A549 (cell line): ENCODE measurements around the gene MYB. TPM values are rescaled to one million over a fixed set of nuclear protein-coding genes. Genes with fewer than 3 reads are reported as not detected.

Experiments
- ATAC-seq, 2 experiments: fragments of 200-7000 bp in 1 of 2; fragments of >200 bp in 1 of 2; cut with Nextera tagmentation in 1 of 2; cut with Tn5 transposase in 1 of 2; 3 replicates each; pipeline versions ENCODE4 v1.8.0 to v1.9.1; 2018 to 2020; ENCODE audit warnings: mild to moderate bottlenecking in 1 of 2, moderate library complexity in 1 of 2
- CTCF ChIA-PET: fragments of 300-600 bp; sonication (Branson Sonifier 250); formaldehyde crosslinking; extraction: SDS; loops from one replicate; lab custom pipeline; 2021; ENCODE audit warnings: antibody characterized with exemption, inconsistent platforms; lab: Yijun Ruan, JAX
- POLR2A ChIA-PET: fragments of 350-600 bp; formaldehyde crosslinking; extraction: SDS; loops from one replicate; lab custom pipeline; 2021; ENCODE audit warnings: antibody characterized with exemption, inconsistent platforms; lab: Yijun Ruan, JAX
- DNase-seq, 2 experiments: peaks; one replicate each; pipeline versions ENCODE4 v3.0.0 to v3.0.0-alpha.2; 2011 to 2016; ENCODE audit warnings: low read depth in 1 of 2, low spot score in 1 of 2
- FAIRE-seq: peaks from 2 replicates; lab custom pipeline; 2011; peaks lifted over from hg19 to GRCh38; lab: Jason Lieb, UNC
- H3K27ac ChIP-seq, 2 experiments: fragments of >200 bp; sonication (Bioruptor Twin); formaldehyde crosslinking; 3 replicates each; pipeline ENCODE4 v1.5.1; 2016 to 2017
- H3K4me1 ChIP-seq: fragments of >200 bp; sonication (Bioruptor Twin); formaldehyde crosslinking; 3 replicates; pipeline ENCODE4 v1.6.1; 2016
- H3K4me2 ChIP-seq: fragments of >200 bp; sonication (Bioruptor Twin); formaldehyde crosslinking; 3 replicates; pipeline ENCODE4 v1.6.1; 2016
- H3K4me3 ChIP-seq: fragments of >200 bp; sonication (Bioruptor Twin); formaldehyde crosslinking; 3 replicates; pipeline ENCODE4 v1.5.1; 2016
- H3K9me3 ChIP-seq: fragments of >200 bp; sonication (Bioruptor Twin); formaldehyde crosslinking; 3 replicates; pipeline ENCODE4 v1.6.1; 2016
- CBX2 ChIP-seq: fragments of 200-600 bp; sonication (generic); IDR thresholded peaks from 2 replicates; pipeline ENCODE4 v1.6.1; 2016; ENCODE audit warnings: low read depth, mild to moderate bottlenecking, borderline replicate concordance
- CHD2 ChIP-seq: fragments of 150-350 bp; IDR thresholded peaks from 2 replicates; pipeline ENCODE4 v1.6.1; 2014; ENCODE audit warnings: low read length; ENCODE audit not compliant: partially characterized antibody
- EHF ChIP-seq: fragments of 250-450 bp; sonication (Bioruptor Pico); IDR thresholded peaks from 2 replicates; pipeline ENCODE4 v1.5.0; 2020; ENCODE audit warnings: mild to moderate bottlenecking
- EP300 ChIP-seq, 2 experiments: fragments of >200 bp; sonication (Bioruptor Twin); formaldehyde crosslinking; IDR thresholded peaks; 2 replicates in 1 of 2; 3 replicates in 1 of 2; pipeline ENCODE4 v1.6.1; 2016 to 2017
- FOSB ChIP-seq: fragments of 250-450 bp; sonication (Bioruptor Pico); IDR thresholded peaks from 2 replicates; pipeline ENCODE4 v1.5.0; 2020; ENCODE audit warnings: mild to moderate bottlenecking, moderate library complexity
- HDAC2 ChIP-seq: fragments of 200-600 bp; sonication (generic); IDR thresholded peaks from 2 replicates; pipeline ENCODE4 v1.6.1; 2016
- HOXA7 ChIP-seq: fragments of 250-450 bp; sonication (Bioruptor Pico); IDR thresholded peaks from 2 replicates; pipeline ENCODE4 v1.5.0; 2020; ENCODE audit warnings: mild to moderate bottlenecking, moderate library complexity
- JUN ChIP-seq, 2 experiments: fragments of >200 bp; sonication (Bioruptor Twin); formaldehyde crosslinking; IDR thresholded peaks; 2 replicates in 1 of 2; 3 replicates in 1 of 2; pipeline ENCODE4 v1.6.1; 2016 to 2017
- KDM1A ChIP-seq: fragments of 200-600 bp; sonication (generic); IDR thresholded peaks from 2 replicates; pipeline ENCODE4 v1.6.1; 2016; ENCODE audit warnings: low read depth, mild to moderate bottlenecking
- KDM5A ChIP-seq: fragments of 200-600 bp; sonication (generic); IDR thresholded peaks from 2 replicates; pipeline ENCODE4 v1.6.1; 2016; ENCODE audit warnings: antibody characterized with exemption, mild to moderate bottlenecking
- MYC ChIP-seq: IDR thresholded peaks from 2 replicates; pipeline ENCODE4 v1.6.1; 2012; ENCODE audit warnings: mild to moderate bottlenecking, inconsistent platforms, low read length, improper control_type of control experiment, borderline replicate concordance
- NPAS2 ChIP-seq: fragments of 250-450 bp; sonication (Bioruptor Pico); IDR thresholded peaks from 2 replicates; pipeline ENCODE4 v1.8.0; 2022; ENCODE audit warnings: mild to moderate bottlenecking, moderate library complexity, borderline replicate concordance
- NR3C1 ChIP-seq: fragments of >200 bp; sonication (Bioruptor Twin); formaldehyde crosslinking; IDR thresholded peaks from 3 replicates; pipeline ENCODE4 v1.6.1; 2017
- PHF8 ChIP-seq: fragments of 200-600 bp; sonication (generic); IDR thresholded peaks from 2 replicates; pipeline ENCODE4 v1.6.1; 2016; ENCODE audit warnings: low read depth, mild to moderate bottlenecking, antibody characterized with exemption, moderate library complexity, borderline replicate concordance
- POLR2A ChIP-seq: IDR thresholded peaks from 2 replicates; pipeline ENCODE4 v1.6.1; 2012; ENCODE audit warnings: mild to moderate bottlenecking, low read length
- RCOR1 ChIP-seq: fragments of 150-350 bp; IDR thresholded peaks from 2 replicates; pipeline ENCODE4 v1.6.1; 2014; ENCODE audit warnings: antibody characterized with exemption, low read length, low read depth
- SREBF2 ChIP-seq: fragments of 450-650 bp; IDR thresholded peaks from 2 replicates; pipeline ENCODE4 v1.6.1; 2014; ENCODE audit warnings: mild to moderate bottlenecking, moderate library complexity
- ZC3H11A ChIP-seq: fragments of 450-650 bp; IDR thresholded peaks from 2 replicates; pipeline ENCODE4 v1.6.1; 2014; ENCODE audit warnings: antibody characterized with exemption, mild to moderate bottlenecking
- ZFP36 ChIP-seq: fragments of 450-650 bp; IDR thresholded peaks from 2 replicates; pipeline ENCODE4 v1.6.1; 2014; ENCODE audit warnings: borderline replicate concordance; ENCODE audit not compliant: partially characterized antibody
- ZNF302 ChIP-seq: fragments of 250-450 bp; sonication (Bioruptor Pico); IDR thresholded peaks from 2 replicates; pipeline ENCODE4 v1.9.0; 2021; ENCODE audit warnings: inconsistent platforms, mild to moderate bottlenecking, moderate library complexity
- WGBS: methylation state at CpG from one replicate; pipeline ENCODE4 v1.1.6; 2017; ENCODE audit errors: missing lambda C conversion rate; 5-methylcytosine and 5-hydroxymethylcytosine counted together
- polyA plus RNA-seq, 4 experiments: library from polyadenylated mRNA; depleted of rRNA in 3 of 4; stranded (reverse); fragments of >200 nt; fragmentation: RNase III in 1 of 4; extraction: RNeasy Plus Mini Kit Qiagen cat#74134 plus additional on column Dnase treatment in 1 of 4; gene quantifications; 2 replicates in 3 of 4; 3 replicates in 1 of 4; pipeline ENCODE4 v1.2.3, GENCODE V29; 2011 to 2017
- TF ChIP-seq, protein P1 (sequence below): fragments of 150-350 bp; IDR thresholded peaks from 2 replicates; pipeline ENCODE4 v1.6.1; 2014; ENCODE audit warnings: low read depth, mild to moderate bottlenecking, low read length
- TF ChIP-seq, protein P2 (sequence below): fragments of 200-600 bp; sonication (generic); IDR thresholded peaks from 2 replicates; pipeline ENCODE4 v1.6.1; 2016; ENCODE audit warnings: antibody characterized with exemption, mild to moderate bottlenecking, moderate library complexity

Gene MYB
- polyA plus RNA-seq, 2 of the 4 experiments (the other 2 are of a cell fraction): 0.22 to 0.27 TPM

GRCh38 chr6:135215160-135215559, 34.1 kb downstream of the MYB start:
- DNase-seq: no peak
- Histone ChIP-seq H3K27ac (no peak overlapping the region), H3K9me3 (no peaks in the 10 kb centered on the region), H3K4me3 (no peak overlapping the region)
- WGBS: 51% methylated on average over 3 of the region's 3 CpGs
- POLR2A ChIA-PET: no interaction called here
- TF ChIP-seq SREBF2 (no peak), POLR2A (no peak), JUN (IDR thresholded peaks at IDR 0.05) (no peak), NPAS2 (CRISPR knock-in tag) (no peak), MYC (no peak), RCOR1 (no peak), ZNF302 (CRISPR knock-in tag) (no peak)
- TF ChIP-seq, protein P1, sequence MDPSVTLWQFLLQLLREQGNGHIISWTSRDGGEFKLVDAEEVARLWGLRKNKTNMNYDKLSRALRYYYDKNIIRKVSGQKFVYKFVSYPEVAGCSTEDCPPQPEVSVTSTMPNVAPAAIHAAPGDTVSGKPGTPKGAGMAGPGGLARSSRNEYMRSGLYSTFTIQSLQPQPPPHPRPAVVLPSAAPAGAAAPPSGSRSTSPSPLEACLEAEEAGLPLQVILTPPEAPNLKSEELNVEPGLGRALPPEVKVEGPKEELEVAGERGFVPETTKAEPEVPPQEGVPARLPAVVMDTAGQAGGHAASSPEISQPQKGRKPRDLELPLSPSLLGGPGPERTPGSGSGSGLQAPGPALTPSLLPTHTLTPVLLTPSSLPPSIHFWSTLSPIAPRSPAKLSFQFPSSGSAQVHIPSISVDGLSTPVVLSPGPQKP: no peak
- TF ChIP-seq, all 56 proteins: peak for 0
- FAIRE-seq: no peak
- no peaks in the 10 kb centered on the region for H3K4me1 ChIP-seq
- no peak for ATAC-seq
- H3K4me2 ChIP-seq: no peak overlapping the region
- CTCF ChIA-PET: interaction anchor here (0.6 to 1.3 kb wide), 2 partner anchors 10 to 15 kb away, joined by 3 to 4 read pairs; no protein-coding TSS in a partner anchor

- DNase-seq (no peak), FAIRE-seq (no peak), ATAC-seq (no peak)
- 85% methylated on average over 6 of the region's 6 CpGs for WGBS
- no peaks in the 10 kb centered on the region for H3K4me1 ChIP-seq
- no peak overlapping the region for H3K27ac ChIP-seq
- TF ChIP-seq HOXA7 (CRISPR knock-in tag): no peak
- TF ChIP-seq NPAS2 (CRISPR knock-in tag): no peak
- no peak for TF ChIP-seq KDM5A
- no peak for TF ChIP-seq MYC
- no peak for TF ChIP-seq ZC3H11A
- TF ChIP-seq, protein P2, sequence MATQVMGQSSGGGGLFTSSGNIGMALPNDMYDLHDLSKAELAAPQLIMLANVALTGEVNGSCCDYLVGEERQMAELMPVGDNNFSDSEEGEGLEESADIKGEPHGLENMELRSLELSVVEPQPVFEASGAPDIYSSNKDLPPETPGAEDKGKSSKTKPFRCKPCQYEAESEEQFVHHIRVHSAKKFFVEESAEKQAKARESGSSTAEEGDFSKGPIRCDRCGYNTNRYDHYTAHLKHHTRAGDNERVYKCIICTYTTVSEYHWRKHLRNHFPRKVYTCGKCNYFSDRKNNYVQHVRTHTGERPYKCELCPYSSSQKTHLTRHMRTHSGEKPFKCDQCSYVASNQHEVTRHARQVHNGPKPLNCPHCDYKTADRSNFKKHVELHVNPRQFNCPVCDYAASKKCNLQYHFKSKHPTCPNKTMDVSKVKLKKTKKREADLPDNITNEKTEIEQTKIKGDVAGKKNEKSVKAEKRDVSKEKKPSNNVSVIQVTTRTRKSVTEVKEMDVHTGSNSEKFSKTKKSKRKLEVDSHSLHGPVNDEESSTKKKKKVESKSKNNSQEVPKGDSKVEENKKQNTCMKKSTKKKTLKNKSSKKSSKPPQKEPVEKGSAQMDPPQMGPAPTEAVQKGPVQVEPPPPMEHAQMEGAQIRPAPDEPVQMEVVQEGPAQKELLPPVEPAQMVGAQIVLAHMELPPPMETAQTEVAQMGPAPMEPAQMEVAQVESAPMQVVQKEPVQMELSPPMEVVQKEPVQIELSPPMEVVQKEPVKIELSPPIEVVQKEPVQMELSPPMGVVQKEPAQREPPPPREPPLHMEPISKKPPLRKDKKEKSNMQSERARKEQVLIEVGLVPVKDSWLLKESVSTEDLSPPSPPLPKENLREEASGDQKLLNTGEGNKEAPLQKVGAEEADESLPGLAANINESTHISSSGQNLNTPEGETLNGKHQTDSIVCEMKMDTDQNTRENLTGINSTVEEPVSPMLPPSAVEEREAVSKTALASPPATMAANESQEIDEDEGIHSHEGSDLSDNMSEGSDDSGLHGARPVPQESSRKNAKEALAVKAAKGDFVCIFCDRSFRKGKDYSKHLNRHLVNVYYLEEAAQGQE: no peak
- no peak for TF ChIP-seq CHD2
- no peak for TF ChIP-seq FOSB (CRISPR knock-in tag)
- TF ChIP-seq PHF8: no peak
- no peak for TF ChIP-seq ZFP36
- no peak for TF ChIP-seq HDAC2
- no peak overlapping the region for H3K4me2 ChIP-seq
- ChIA-PET CTCF (interaction anchor here (1.3 kb wide), 1 partner anchor 14 kb away, joined by 4 read pairs; no protein-coding TSS in a partner anchor), POLR2A (no interaction called here)
- H3K4me3 ChIP-seq: no peak overlapping the region
- H3K9me3 ChIP-seq: no peaks in the 10 kb centered on the region
Measured at GRCh38 chr6:135215563-135215962, 34.5 kb downstream of the MYB start.

DNA sequence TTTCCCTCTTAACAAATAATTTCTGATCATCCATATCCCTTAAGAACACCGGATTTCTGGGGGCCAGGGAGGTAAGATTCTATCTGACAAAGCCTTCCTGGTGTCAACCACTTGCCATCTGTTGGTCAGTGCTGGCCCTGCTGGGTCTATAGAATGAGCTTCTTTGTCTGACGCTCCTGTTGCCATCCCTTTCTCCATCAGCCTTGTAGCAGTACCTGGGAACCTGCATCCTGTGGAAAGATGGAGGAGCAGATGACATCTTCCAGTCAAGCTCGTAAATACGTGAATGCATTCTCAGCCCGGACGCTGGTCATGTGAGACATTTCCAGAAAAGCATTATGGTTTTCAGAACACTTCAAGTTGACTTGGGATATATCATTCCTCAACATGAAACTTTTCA, 36.6 kb downstream of the MYB start:
- H3K27ac ChIP-seq: no peak overlapping the region
- H3K9me3 ChIP-seq: no peaks in the 10 kb centered on the region
- H3K4me1 ChIP-seq: no peaks in the 10 kb centered on the region
- no peak overlapping the region for H3K4me2 ChIP-seq
- 86% methylated on average over 5 of the region's 6 CpGs for WGBS
- ChIA-PET CTCF (interaction anchor here (0.5 to 1.4 kb wide), 3 partner anchors 14 to 1489 kb away, joined by 3 read pairs; no protein-coding TSS in a partner anchor), POLR2A (no interaction called here)
- FAIRE-seq (no peak), ATAC-seq (no peak), DNase-seq (no peak)
- TF ChIP-seq, protein P2: no peak
- TF ChIP-seq KDM1A (no peak), EP300 (IDR thresholded peaks at IDR 0.05) (no peak), RCOR1 (no peak), EHF (no peak), ZNF302 (CRISPR knock-in tag) (no peak), POLR2A (no peak), CBX2 (no peak), NR3C1 (no peak)
- no peak overlapping the region for H3K4me3 ChIP-seq
